NCI-H345 treated with DMSO at 0.1 percent for 48 hours (cell line): ENCODE data around the gene SEC16A.
"Not testable (repeated sequence)": the region's sequence is repeated elsewhere in the genome, so short reads cannot be mapped to it uniquely, and the experiment has no call there.

Experiments used
- DNase-seq: peaks from one replicate; lab custom pipeline; 2025; ENCODE audit not compliant: unreplicated experiment; lab: John Stamatoyannopoulos, UW

SEC16A gene

GRCh38 chr9:136441191-136441680 is 41.6 kb downstream of the SEC16A start:
- no peak for DNase-seq

GRCh38 chr9:136439481-136440408 is 43.1 kb downstream of the SEC16A start, which contains the start of gene INPP5E:
Gene INPP5E, minus strand, starts transcription at chr9:136439845. Its CDS starts 426 bp downstream, at chr9:136439419.
- DNase-seq = peak; percentile 19

GRCh38 chr9:136438548-136439480 is 44.0 kb downstream of the SEC16A start:
- DNase-seq = no peak

GRCh38 chr9:136437839-136438547 is 44.8 kb downstream of the SEC16A start:
- no peak for DNase-seq

- DNase-seq = no peak
These were observed 45.4 kb downstream of the SEC16A start for GRCh38 chr9:136437430-136437829.

- DNase-seq = no peak
These were observed 46.7 kb downstream of the SEC16A start for GRCh38 chr9:136436055-136436634.

- DNase-seq = no peak
These were observed 48.2 kb downstream of the SEC16A start for GRCh38 chr9:136434580-136435169.

- no peak for DNase-seq
These were observed 48.8 kb downstream of the SEC16A start for GRCh38 chr9:136433849-136434579.

GRCh38 chr9:136433043-136433715 is 49.7 kb downstream of the SEC16A start:
- no peak for DNase-seq

- no peak for DNase-seq
These were observed 50.2 kb downstream of the SEC16A start for GRCh38 chr9:136432591-136432990.

- DNase-seq = no peak
These were observed 51.0 kb downstream of the SEC16A start for GRCh38 chr9:136431782-136432350.

- no peak for DNase-seq
These were observed 52.1 kb downstream of the SEC16A start for GRCh38 chr9:136430588-136431234.

- no peak for DNase-seq
These were observed 53.0 kb downstream of the SEC16A start for GRCh38 chr9:136429683-136430491.

GRCh38 chr9:136429075-136429628 is 53.7 kb downstream of the SEC16A start:
- DNase-seq = no peak

GRCh38 chr9:136426787-136427186 is 56.1 kb downstream of the SEC16A start:
- DNase-seq = no peak

GRCh38 chr9:136425367-136425766 is 57.5 kb downstream of the SEC16A start:
- not testable (repeated sequence) for DNase-seq
